ENCODE results near the gene EVC2.

EVC2 gene

DNA sequence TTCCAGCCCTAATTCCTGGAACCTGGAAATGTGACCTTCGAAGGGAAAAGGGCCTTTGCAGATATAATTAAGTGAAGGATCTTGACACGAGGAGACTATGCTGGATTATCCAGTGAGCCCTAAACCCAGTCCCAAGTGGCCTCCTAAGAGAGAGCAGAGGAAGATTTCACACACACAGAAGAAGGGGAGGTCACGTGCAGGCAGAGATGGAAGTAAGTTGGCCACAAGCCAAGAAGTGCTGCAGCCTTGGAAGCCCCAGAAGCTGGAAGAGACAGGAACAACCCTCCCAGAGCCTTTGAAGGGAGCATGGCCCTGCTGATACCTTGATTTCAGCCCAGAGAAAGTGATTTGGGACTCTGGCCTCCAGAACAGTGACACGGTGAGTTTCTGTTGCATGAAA lies 51.9 kb downstream of the EVC2 start:
- no peaks in the 10 kb centered on the region for H3K27me3 ChIP-seq (ENCODE audit: insufficient read depth, low read length, poor library complexity, severe bottlenecking)
- no peaks in the 10 kb centered on the region for H3F3A ChIP-seq (ENCODE audit: low read depth)
- no peak overlapping the region for H3K4me3 ChIP-seq (ENCODE audit: low read length, poor library complexity, severe bottlenecking)
- no peak overlapping the region for H2AFZ ChIP-seq (ENCODE audit: low read length)
- H3K9ac ChIP-seq (ENCODE audit: low read depth, low read length, poor library complexity, severe bottlenecking) = no peak overlapping the region
- no peaks in the 10 kb centered on the region for H4K20me1 ChIP-seq (ENCODE audit: insufficient read depth, low read length, poor library complexity, severe bottlenecking)
- H3K9me3 ChIP-seq (ENCODE audit: insufficient read depth, low read depth, low read length) = peaks cover 3% of the 10 kb centered on the region; the same call in 1 of the 2 replicates
- no peaks in the 10 kb centered on the region for H3K79me2 ChIP-seq (ENCODE audit: insufficient read depth, low read length)
- no peak for TF ChIP-seq EZH2phosphoT487 (IDR thresholded peaks at IDR 0.05; ENCODE audit: borderline replicate concordance)
- TF ChIP-seq, protein P1, sequence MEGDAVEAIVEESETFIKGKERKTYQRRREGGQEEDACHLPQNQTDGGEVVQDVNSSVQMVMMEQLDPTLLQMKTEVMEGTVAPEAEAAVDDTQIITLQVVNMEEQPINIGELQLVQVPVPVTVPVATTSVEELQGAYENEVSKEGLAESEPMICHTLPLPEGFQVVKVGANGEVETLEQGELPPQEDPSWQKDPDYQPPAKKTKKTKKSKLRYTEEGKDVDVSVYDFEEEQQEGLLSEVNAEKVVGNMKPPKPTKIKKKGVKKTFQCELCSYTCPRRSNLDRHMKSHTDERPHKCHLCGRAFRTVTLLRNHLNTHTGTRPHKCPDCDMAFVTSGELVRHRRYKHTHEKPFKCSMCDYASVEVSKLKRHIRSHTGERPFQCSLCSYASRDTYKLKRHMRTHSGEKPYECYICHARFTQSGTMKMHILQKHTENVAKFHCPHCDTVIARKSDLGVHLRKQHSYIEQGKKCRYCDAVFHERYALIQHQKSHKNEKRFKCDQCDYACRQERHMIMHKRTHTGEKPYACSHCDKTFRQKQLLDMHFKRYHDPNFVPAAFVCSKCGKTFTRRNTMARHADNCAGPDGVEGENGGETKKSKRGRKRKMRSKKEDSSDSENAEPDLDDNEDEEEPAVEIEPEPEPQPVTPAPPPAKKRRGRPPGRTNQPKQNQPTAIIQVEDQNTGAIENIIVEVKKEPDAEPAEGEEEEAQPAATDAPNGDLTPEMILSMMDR (conservative IDR thresholded peaks at IDR 0.05; ENCODE audit: low read length) = no peak
- no peaks in the 10 kb centered on the region for H3K9me2 ChIP-seq (replicated peaks; ENCODE audit: low read depth, low read length)
- no peaks in the 10 kb centered on the region for H3K36me3 ChIP-seq (ENCODE audit: insufficient read depth, low read length)
- H3K4me1 ChIP-seq (ENCODE audit: insufficient read depth, low read length, poor library complexity, severe bottlenecking) = no peaks in the 10 kb centered on the region
- H3K4me2 ChIP-seq (ENCODE audit: low read depth, low read length, poor library complexity, severe bottlenecking) = no peak overlapping the region

DNA sequence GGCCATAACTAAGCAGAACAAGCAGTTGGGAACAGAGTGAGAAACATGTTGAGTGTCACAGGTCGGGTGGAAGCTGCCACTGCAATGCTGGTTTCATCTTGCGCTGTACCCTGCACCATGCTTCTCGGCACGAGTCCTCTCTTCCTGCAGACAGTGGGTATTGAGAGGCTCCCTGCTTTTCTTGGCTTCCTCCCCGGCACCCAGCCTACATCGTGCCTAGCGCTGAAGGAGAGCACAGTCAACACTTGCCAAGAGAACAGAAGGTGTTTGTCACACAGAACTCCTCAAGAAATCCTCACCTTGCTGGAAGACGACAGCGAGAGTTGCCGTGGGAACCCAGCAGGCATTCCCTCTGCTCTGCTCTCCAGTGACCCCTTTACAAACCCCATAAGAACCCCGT lies 53.6 kb downstream of the EVC2 start:
- Histone ChIP-seq H3K4me2 (ENCODE audit: low read depth, low read length, poor library complexity, severe bottlenecking) (no peak overlapping the region), H3F3A (ENCODE audit: low read depth) (no peaks in the 10 kb centered on the region), H3K9ac (ENCODE audit: low read depth, low read length, poor library complexity, severe bottlenecking) (no peak overlapping the region), H3K79me2 (ENCODE audit: insufficient read depth, low read length) (no peaks in the 10 kb centered on the region), H3K9me3 (ENCODE audit: insufficient read depth, low read depth, low read length) (no peaks in the 10 kb centered on the region; the same call in 1 of the 2 replicates), H3K4me3 (ENCODE audit: low read length, poor library complexity, severe bottlenecking) (no peak overlapping the region), H3K9me2 (replicated peaks; ENCODE audit: low read depth, low read length) (no peaks in the 10 kb centered on the region), H2AFZ (ENCODE audit: low read length) (no peak overlapping the region), H3K36me3 (ENCODE audit: insufficient read depth, low read length) (no peaks in the 10 kb centered on the region), H3K27me3 (ENCODE audit: insufficient read depth, low read length, poor library complexity, severe bottlenecking) (no peaks in the 10 kb centered on the region), H4K20me1 (ENCODE audit: insufficient read depth, low read length, poor library complexity, severe bottlenecking) (no peaks in the 10 kb centered on the region), H3K4me1 (ENCODE audit: insufficient read depth, low read length, poor library complexity, severe bottlenecking) (no peaks in the 10 kb centered on the region)
- TF ChIP-seq, protein P1 (conservative IDR thresholded peaks at IDR 0.05; ENCODE audit: low read length) = no peak
- no peak for TF ChIP-seq EZH2phosphoT487 (IDR thresholded peaks at IDR 0.05; ENCODE audit: borderline replicate concordance)

DNA sequence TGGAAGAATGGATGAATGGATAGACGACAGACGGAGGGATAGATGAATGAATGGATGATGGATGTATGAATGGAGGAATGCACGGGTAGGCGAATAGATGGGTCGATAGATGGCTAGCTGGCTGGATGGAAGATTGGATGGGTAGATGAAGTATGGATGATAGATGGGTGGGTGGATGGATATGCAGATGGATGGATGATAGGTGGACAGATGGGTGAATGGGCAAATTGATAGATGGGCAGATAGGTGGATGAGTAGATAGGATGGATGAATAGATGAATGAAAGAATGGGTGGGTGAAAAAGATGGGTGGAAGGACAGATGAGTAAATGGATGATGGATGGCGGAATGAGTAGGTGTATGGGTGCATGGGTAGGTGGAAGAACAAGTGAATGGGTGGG lies 57.3 kb downstream of the EVC2 start:
- H3K27me3 ChIP-seq (ENCODE audit: insufficient read depth, low read length, poor library complexity, severe bottlenecking) = no peaks in the 10 kb centered on the region
- no peaks in the 10 kb centered on the region for H3K79me2 ChIP-seq (ENCODE audit: insufficient read depth, low read length)
- H2AFZ ChIP-seq (ENCODE audit: low read length) = no peak overlapping the region
- no peaks in the 10 kb centered on the region for H3F3A ChIP-seq (ENCODE audit: low read depth)
- TF ChIP-seq EZH2phosphoT487 (IDR thresholded peaks at IDR 0.05; ENCODE audit: borderline replicate concordance) = no peak
- TF ChIP-seq, protein P1 (conservative IDR thresholded peaks at IDR 0.05; ENCODE audit: low read length) = no peak
- H3K4me1 ChIP-seq (ENCODE audit: insufficient read depth, low read length, poor library complexity, severe bottlenecking) = no peaks in the 10 kb centered on the region
- no peaks in the 10 kb centered on the region for H4K20me1 ChIP-seq (ENCODE audit: insufficient read depth, low read length, poor library complexity, severe bottlenecking)
- H3K4me3 ChIP-seq (ENCODE audit: low read length, poor library complexity, severe bottlenecking) = no peak overlapping the region
- H3K36me3 ChIP-seq (ENCODE audit: insufficient read depth, low read length) = no peaks in the 10 kb centered on the region
- no peak overlapping the region for H3K4me2 ChIP-seq (ENCODE audit: low read depth, low read length, poor library complexity, severe bottlenecking)
- no peaks in the 10 kb centered on the region for H3K9me2 ChIP-seq (replicated peaks; ENCODE audit: low read depth, low read length)
- no peak overlapping the region for H3K9ac ChIP-seq (ENCODE audit: low read depth, low read length, poor library complexity, severe bottlenecking)
- no peaks in the 10 kb centered on the region; the same call in 1 of the 2 replicates for H3K9me3 ChIP-seq (ENCODE audit: insufficient read depth, low read depth, low read length)
